GM12878 (cell line): ENCODE data around the gene DAPK2. TPM values are rescaled to one million over a fixed set of nuclear protein-coding genes. Genes with fewer than 3 reads are reported as not detected.
A peak's percentile ranks its signal among the peaks of the same experiment; 100 is the strongest.

Source experiments
- ATAC-seq: fragments of 200-7000 bp; cut with Tn5 transposase; 3 replicates; pipeline ENCODE4 v1.9.1; 2020; ENCODE audit warnings: mild to moderate bottlenecking, moderate library complexity
- BruUV-seq: library from RNA; stranded (reverse); fragments of 400-500 nt; replicated peaks from 2 replicates; lab custom pipeline; 2021; lab: Mats Ljungman, UMichigan
- CTCF ChIA-PET: fragments of 300-600 bp; sonication (Branson Sonifier 250); formaldehyde crosslinking; extraction: SDS; loops from one replicate; lab custom pipeline; 2021; ENCODE audit warnings: inconsistent platforms; lab: Yijun Ruan, JAX
- POLR2A ChIA-PET: fragments of 350-600 bp; formaldehyde crosslinking; extraction: SDS; loops from one replicate; lab custom pipeline; 2021; ENCODE audit warnings: inconsistent platforms; lab: Charles Lee
- RAD21 ChIA-PET: fragments of 300-600 bp; sonication (Branson Sonifier 250); formaldehyde crosslinking; loops from one replicate; lab custom pipeline; 2023; ENCODE audit warnings: antibody characterized with exemption; ENCODE audit not compliant: unreplicated experiment; lab: Charles Lee
- SMC1A ChIA-PET: fragments of 300-600 bp; sonication (Branson Sonifier 250); formaldehyde crosslinking; loops from one replicate; lab custom pipeline; 2023; ENCODE audit not compliant: unreplicated experiment, uncharacterized antibody; lab: Charles Lee
- DNase-seq: peaks from one replicate; pipeline ENCODE4 v3.0.0-alpha.2; 2011; ENCODE audit warnings: low read depth, low spot score
- FAIRE-seq: peaks from 3 replicates; lab custom pipeline; 2011; peaks lifted over from hg19 to GRCh38; lab: Jason Lieb, UNC
- H2AFZ ChIP-seq: 2 replicates; pipeline ENCODE4 v1.6.0; 2011; ENCODE audit warnings: low read depth, low read length, control low read depth; ENCODE audit not compliant: control insufficient read depth
- H3K27ac ChIP-seq: 2 replicates; pipeline ENCODE4 v1.5.1; 2011; ENCODE audit warnings: control low read depth; ENCODE audit not compliant: control insufficient read depth, insufficient read depth
- H3K27me3 ChIP-seq, 2 experiments: replicated peaks in 1 of 2; 2 replicates each; pipeline versions ENCODE4 v1.6.0 to v1.6.1; 2011; ENCODE audit warnings: low read length in 1 of 2; ENCODE audit not compliant: control insufficient read depth in 2 of 2, insufficient read depth in 2 of 2
- H3K36me3 ChIP-seq, 2 experiments: 2 replicates each; pipeline ENCODE4 v1.5.1; 2011; ENCODE audit warnings: low read length in 1 of 2; ENCODE audit not compliant: control insufficient read depth in 2 of 2, insufficient read depth in 2 of 2
- H3K4me1 ChIP-seq: 2 replicates; pipeline ENCODE4 v1.6.1; 2011; ENCODE audit warnings: mild to moderate bottlenecking, low read length, moderate library complexity, mixed read lengths; ENCODE audit not compliant: control insufficient read depth, insufficient read depth
- H3K4me2 ChIP-seq: 2 replicates; pipeline ENCODE4 v1.6.0; 2011; ENCODE audit warnings: control low read depth; ENCODE audit not compliant: control insufficient read depth, insufficient read depth
- H3K4me3 ChIP-seq: fragments of 200-600 bp; sonication (generic); 2 replicates; pipeline ENCODE4 v1.5.1; 2016
- H3K79me2 ChIP-seq: 2 replicates; pipeline ENCODE4 v1.6.0; 2011; ENCODE audit warnings: low read length; ENCODE audit not compliant: control insufficient read depth, insufficient read depth
- H3K9ac ChIP-seq: 2 replicates; pipeline ENCODE4 v1.8.0; 2011; ENCODE audit warnings: low read length, control low read depth, mixed read lengths; ENCODE audit not compliant: control insufficient read depth, insufficient read depth
- H3K9me3 ChIP-seq: replicated peaks from 3 replicates; pipeline ENCODE4 v1.5.1; 2011; ENCODE audit warnings: mild to moderate bottlenecking, low read length; ENCODE audit not compliant: control insufficient read depth, insufficient read depth
- H4K20me1 ChIP-seq: 2 replicates; pipeline ENCODE4 v1.6.0; 2011; ENCODE audit not compliant: control insufficient read depth, insufficient read depth
- FOXM1 ChIP-seq: IDR thresholded peaks from 2 replicates; pipeline ENCODE4 v1.6.1; 2012; ENCODE audit warnings: low read depth, mild to moderate bottlenecking, inconsistent platforms, low read length, moderate library complexity
- KAT2A ChIP-seq: conservative IDR thresholded peaks from 2 replicates; pipeline ENCODE4 v1.6.1; 2011; ENCODE audit warnings: low read depth, low read length; ENCODE audit not compliant: control insufficient read depth
- KDM1A ChIP-seq: fragments of 200-600 bp; sonication (generic); IDR thresholded peaks from 2 replicates; pipeline ENCODE4 v1.6.1; 2016; ENCODE audit warnings: borderline replicate concordance
- NRF1 ChIP-seq: conservative IDR thresholded peaks from 2 replicates; pipeline ENCODE4 v1.6.1; 2011; ENCODE audit warnings: mild to moderate bottlenecking, low read depth, low read length, improper control_type of control experiment
- SMARCA5 ChIP-seq: fragments of 450-650 bp; IDR thresholded peaks from 2 replicates; pipeline ENCODE4 v1.6.1; 2017; ENCODE audit warnings: mild to moderate bottlenecking
- TCF12 ChIP-seq: IDR thresholded peaks from 2 replicates; pipeline ENCODE4 v1.6.1; 2011; ENCODE audit warnings: low read depth, mild to moderate bottlenecking, low read length
- WGBS: methylation state at CpG from one replicate; pipeline ENCODE4 v1.1.6; 2016; ENCODE audit warnings: low lambda C conversion rate; ENCODE audit not compliant: insufficient replicate concordance, insufficient coverage; ENCODE audit errors: missing lambda C conversion rate; 5-methylcytosine and 5-hydroxymethylcytosine counted together
- in situ Hi-C: fragments of 300-500 bp; cut with MboI; formaldehyde crosslinking; loops from 9 replicates; pipeline ENCODE4 v1.14.3; 2018; ENCODE audit warnings: mixed read lengths
- intact Hi-C: fragments of 100-400 bp; cut with micrococcal nuclease; formaldehyde crosslinking; loops from one replicate; pipeline ENCODE4 v1.14.2; 2022; ENCODE audit not compliant: unreplicated experiment
- polyA plus RNA-seq, 11 experiments: library from polyadenylated mRNA; depleted of rRNA in 4 of 11; unstranded in 6 of 11; stranded (reverse) in 5 of 11; fragments of >200 nt; fragmentation: Nextera tagmentation in 4 of 11; fragmentation: Illumina TruSeq in 1 of 11; extraction: Ambion mirVana in 4 of 11; extraction: Trizol in 1 of 11; gene quantifications; 1 replicate in 1 of 11; 2 replicates in 10 of 11; pipeline versions ENCODE4 v1.2.1 to v1.2.3, GENCODE V29; 2011 to 2016; ENCODE audit warnings: inconsistent platforms in 2 of 11, missing spikeins in 2 of 11, low read depth in 1 of 11
- total RNA-seq, 4 experiments: library from RNA; depleted of rRNA in 3 of 4; stranded (reverse); fragments of >200 nt in 3 of 4; fragmentation: Illumina TruSeq in 1 of 4; extraction: Trizol in 1 of 4; gene quantifications; 2 replicates each; pipeline versions ENCODE4 v1.2.1 to v1.2.3, GENCODE V29; 2013 to 2021

Gene DAPK2
- total and polyA plus RNA-seq, 10 of the 15 experiments (the other 5 are each of a cell fraction or from before 2014, with no cell fraction given): 0.69 to 8.4 (median 4.1) TPM

GRCh38 chr15:63986185-63986680, 60.1 kb downstream of the DAPK2 start:
- Histone ChIP-seq H3K9ac (peak overlapping the region; percentile 59), H3K79me2 (peaks cover 6% of the 10 kb centered on the region), H3K27me3 (no peaks in the 10 kb centered on the region), H3K4me3 (no peak overlapping the region), H3K27ac (peak overlapping the region; percentile 92), H3K36me3 (no peaks in the 10 kb centered on the region; a peak in 1 of 4 replicates), H2AFZ (peak overlapping the region; percentile 43), H3K4me2 (peak overlapping the region; percentile 73), H3K4me1 (peaks cover 71% of the 10 kb centered on the region), H3K9me3 (no peaks in the 10 kb centered on the region), H4K20me1 (no peaks in the 10 kb centered on the region)
- no peak for FAIRE-seq
- 33% methylated on average over 6 of the region's 6 CpGs for WGBS
- in situ Hi-C loops (no loop called here), intact Hi-C loops (loop anchor here (1.0 to 5.0 kb wide), 6 partner anchors 16 to 154 kb away; partner anchors contain the start of gene HERC1)
- DNase-seq: no peak
- ChIA-PET POLR2A (interaction anchor here (0.5 to 4.2 kb wide), 9 partner anchors 9 to 234 kb away, joined by 3 to 21 read pairs (median 4); partner anchors contain the start of gene DAPK2), SMC1A (interaction anchor here (0.6 to 6.2 kb wide), 22 partner anchors 13 to 234 kb away, joined by 3 to 66 read pairs (median 4); partner anchors contain the start of genes CIAO2A and DAPK2), CTCF (interaction anchor here (1.0 to 9.1 kb wide), 14 partner anchors 10 to 234 kb away, joined by 3 to 93 read pairs (median 14); partner anchors contain the start of gene DAPK2), RAD21 (interaction anchor here (0.7 to 11.2 kb wide), 22 partner anchors 15 to 519 kb away, joined by 3 to 104 read pairs (median 5); partner anchors contain the start of genes DAPK2 and HERC1)
- BruUV-seq: no TSS peak
- ATAC-seq: peak; percentile 9; the same call in 2 of the 3 replicates
- no peak for TF ChIP-seq NRF1
- TF ChIP-seq KDM1A: no peak
- 0 out of 2 replicates have a peak, but pooled peaks have one; percentile 23 for TF ChIP-seq SMARCA5
- TF ChIP-seq FOXM1: no peak
- TF ChIP-seq TCF12: 0 out of 2 replicates have a peak, but pooled peaks have one; percentile 7
- TF ChIP-seq KAT2A: no peak
